GM19239 (cell line): ENCODE data around the gene HSF2BP.
"Not testable (repeated sequence)": the region's sequence is repeated elsewhere in the genome, so short reads cannot be mapped to it uniquely, and the experiment has no call there.

Source experiments
- DNase-seq: peaks from one replicate; pipeline ENCODE4 v3.0.0; 2011; ENCODE audit warnings: low spot score; ENCODE audit not compliant: insufficient read length
- FAIRE-seq: peaks from 2 replicates; lab custom pipeline; 2011; peaks lifted over from hg19 to GRCh38; lab: Jason Lieb, UNC

Gene HSF2BP

GRCh38 chr21:43653626-43654025 is 5.7 kb downstream of the HSF2BP start:
- no peak for FAIRE-seq
- no peak for DNase-seq

DNA sequence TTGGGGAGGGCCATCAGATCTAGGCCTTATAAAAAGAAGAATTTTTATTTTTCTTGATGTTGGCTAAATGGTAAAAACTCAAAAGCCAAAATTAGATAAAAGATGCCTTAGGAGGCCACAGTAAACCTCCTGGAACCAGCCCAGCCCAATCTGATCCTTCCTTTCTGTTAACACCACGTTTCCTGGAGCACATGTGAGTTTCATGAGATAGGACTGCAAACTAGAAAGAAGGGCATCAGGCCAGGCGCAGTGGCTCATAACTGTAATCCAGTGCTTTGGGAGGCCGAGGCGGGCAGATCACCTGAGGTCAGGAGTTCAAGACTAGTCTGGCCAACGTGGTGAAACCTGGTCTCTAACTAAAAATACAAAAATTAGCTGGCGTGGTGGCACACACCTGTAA is 6.7 kb downstream of the HSF2BP start:
- FAIRE-seq (no peak), DNase-seq (no peak)

- DNase-seq, FAIRE-seq: not testable (repeated sequence)
Observed at GRCh38 chr21:43651926-43652325, 7.4 kb downstream of the HSF2BP start.

DNA sequence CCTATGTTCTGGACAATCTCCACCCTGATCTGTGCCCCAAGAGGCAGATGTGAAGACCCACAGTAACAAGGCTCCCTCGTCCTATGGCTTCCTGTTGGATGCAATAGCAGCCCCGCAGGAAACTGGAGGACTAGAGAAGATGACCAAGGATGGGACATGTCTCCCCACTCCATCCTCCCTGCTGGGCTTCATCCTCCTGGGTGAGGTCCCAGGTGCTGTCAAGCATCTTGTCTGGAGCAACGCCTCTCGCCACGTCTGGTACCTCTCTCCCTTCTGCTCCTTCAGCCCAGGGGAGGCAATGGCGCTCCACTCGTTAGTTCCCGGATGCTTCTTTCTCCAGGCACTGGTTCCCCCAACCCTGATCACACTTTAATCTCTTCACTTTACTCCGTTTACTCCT is 11.1 kb downstream of the HSF2BP start:
- no peak for FAIRE-seq
- no peak for DNase-seq

DNA sequence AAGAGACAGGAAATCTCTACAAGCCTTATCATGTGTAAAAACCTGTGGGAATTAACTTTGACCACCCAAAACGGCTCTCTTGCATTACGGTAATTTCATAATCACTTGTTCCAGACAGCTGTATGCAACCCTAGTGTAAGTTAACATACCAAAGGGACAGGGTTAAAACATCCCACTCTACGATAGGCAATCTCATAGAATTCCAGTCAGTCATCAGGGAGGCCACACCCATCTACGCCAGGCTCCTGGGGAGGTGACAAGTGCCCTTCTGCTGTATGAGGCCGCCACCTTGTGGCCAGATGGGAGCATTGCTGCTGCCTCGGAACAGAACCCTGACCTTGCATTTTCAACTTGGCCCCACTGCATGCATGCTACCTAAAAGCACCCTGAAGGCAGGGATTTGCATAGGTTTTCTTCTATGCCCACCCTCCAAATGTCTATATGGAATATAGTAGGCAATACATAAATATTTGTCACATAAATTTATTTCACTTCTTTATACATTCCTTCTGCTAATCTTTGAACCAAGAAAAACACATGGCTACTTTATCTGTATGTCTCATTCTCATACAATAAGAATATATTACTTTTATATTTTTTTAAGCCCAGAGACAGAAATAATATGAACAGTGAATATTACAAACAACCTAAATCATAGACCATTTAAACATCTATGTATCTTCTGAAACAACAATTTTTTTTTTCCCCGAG is 12.6 kb downstream of the HSF2BP start:
- DNase-seq (peak; percentile 71), FAIRE-seq (peak; percentile 99)

DNA sequence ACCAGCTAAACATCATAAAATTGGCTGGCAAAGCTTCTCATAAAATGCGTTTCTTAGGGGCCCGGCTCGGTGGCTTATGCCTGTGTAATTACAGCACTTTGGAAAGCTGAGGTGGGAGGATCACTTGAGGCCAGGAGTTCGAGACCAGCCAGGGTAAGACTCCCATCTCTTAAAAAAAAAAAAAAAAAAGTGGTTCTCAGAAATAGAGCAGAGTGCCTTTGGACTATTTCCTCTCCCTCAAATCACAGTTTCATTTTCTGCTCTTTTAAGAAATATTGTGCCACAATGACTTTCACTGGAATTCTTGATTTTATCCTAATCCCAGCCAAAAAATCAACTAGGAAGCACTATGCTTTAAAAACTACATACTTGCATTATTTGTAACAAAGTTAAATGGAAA is 13.3 kb downstream of the HSF2BP start:
- FAIRE-seq (no peak), DNase-seq (no peak)

GRCh38 chr21:43645136-43645891 is 14.0 kb downstream of the HSF2BP start:
- DNase-seq (no peak), FAIRE-seq (peak; percentile 90)

DNA sequence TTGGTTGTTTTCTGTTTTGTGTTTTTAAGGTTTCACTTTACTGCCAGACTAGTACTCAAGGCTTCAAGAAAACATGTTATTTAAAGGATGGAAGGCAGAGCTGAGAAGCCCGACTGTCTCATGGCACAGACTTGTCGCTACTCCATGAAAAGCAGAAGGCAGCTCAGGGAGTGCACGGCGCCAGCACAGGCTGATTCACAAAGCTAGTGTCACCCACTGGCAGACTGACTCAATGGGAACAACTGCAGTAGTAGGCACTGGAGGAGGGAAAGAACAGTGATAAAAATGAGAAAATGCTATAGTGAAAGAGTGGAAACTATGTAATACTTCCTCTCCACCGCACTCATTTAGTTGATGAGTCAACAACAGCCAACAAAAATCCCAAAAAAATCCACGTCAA is 14.7 kb downstream of the HSF2BP start:
- DNase-seq: no peak
- no peak for FAIRE-seq

DNA sequence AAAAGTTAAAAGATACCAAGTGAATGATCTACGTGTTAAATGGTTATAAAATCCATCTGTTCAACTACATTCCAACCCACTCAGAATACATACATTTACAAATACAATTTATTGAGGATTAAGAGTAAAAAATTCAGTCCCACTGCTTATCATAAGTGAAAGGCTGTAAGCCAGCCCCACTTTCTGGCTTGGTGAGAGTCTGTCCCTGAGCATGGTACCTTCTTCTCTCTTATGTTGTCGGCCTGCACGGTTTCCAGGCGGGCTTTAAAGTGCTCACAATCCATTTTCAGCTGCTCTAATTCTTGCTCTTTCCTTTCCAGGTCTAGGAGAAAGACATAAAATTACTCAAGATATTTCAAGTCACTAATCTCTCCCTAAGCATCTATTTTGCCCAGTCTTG is 15.2 kb downstream of the HSF2BP start:
- FAIRE-seq (no peak), DNase-seq (no peak)

GRCh38 chr21:43643193-43643592 is 16.1 kb downstream of the HSF2BP start:
- DNase-seq (no peak), FAIRE-seq (no peak)

DNA sequence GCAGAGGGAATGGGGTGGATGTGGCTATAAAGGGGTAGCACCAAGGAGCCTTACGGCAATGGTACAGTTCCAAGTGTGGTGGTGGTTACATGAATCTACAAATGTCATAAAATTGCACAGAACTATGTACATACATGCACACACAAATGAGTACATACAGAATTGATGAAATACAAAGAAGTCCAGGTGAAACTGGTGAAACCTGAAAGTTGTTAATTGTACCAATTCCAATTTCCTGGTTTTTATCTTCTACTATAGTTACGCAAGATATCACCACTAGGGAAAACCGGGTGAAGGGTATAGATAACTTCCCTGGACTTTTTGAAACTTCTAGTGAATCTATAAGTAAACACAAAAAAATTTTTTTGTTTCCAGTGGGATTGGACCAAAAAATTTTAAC is 18.9 kb downstream of the HSF2BP start:
- no peak for FAIRE-seq
- no peak for DNase-seq

DNA sequence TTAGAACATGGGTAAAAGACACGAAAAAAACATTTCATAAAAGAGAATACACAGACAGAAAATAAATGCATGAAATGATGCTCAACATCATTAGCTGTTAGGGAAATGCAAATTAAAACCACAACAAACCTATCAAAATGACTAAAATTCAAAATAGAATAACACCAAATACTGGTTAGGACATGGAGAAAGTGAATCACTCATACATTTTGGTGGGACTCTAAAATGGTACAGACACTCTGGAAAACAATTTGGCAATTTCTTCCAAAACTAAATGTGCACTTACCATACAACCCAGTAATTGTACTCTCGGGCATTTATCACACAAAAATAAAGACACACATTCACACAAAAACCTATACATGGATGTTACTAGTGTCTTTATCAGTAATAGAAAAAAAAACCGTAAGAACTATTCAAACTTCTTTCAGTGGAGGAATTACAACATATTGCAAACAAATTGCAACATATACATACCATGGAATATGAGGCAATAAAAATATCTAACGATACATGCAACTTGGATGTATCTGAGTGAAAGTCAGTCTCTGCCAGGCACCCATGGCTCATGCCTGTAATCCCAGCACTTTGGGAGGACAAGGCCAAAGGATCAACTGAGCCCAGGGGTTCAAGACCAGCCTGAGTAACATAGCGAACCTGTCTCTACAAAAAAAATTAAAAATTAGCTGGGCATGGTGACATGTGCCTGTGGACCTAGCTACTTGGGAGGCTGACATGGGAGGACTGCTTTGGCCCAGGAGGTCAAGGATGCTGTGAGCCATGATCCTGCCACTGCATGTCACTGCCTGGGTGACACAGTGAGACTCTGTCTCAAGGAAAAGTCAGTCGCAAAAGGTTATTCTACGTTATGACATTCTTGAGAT is 19.6 kb downstream of the HSF2BP start:
- DNase-seq (no peak), FAIRE-seq (no peak)

- FAIRE-seq (no peak), DNase-seq (no peak)
Observed at GRCh38 chr21:43637530-43638158, 21.6 kb downstream of the HSF2BP start.

DNA sequence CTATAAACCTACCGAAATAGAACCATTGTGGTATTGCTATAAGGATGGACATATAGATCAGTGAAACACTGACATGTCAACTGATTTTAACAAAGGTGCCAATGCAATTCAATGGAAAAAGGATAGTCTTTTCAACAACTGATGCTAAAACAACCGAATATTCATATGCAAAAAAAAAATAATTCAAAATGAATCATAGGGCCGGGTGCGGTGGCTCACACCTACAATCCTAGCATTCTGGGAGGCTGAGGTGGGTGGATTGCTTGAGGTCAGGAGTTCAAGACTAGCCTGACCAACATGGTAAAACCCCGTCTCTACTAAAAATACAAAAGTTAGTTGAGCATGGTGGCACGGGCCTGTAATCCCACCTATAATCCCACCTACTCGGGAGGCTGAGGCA is 23.9 kb downstream of the HSF2BP start:
- DNase-seq: no peak

DNA sequence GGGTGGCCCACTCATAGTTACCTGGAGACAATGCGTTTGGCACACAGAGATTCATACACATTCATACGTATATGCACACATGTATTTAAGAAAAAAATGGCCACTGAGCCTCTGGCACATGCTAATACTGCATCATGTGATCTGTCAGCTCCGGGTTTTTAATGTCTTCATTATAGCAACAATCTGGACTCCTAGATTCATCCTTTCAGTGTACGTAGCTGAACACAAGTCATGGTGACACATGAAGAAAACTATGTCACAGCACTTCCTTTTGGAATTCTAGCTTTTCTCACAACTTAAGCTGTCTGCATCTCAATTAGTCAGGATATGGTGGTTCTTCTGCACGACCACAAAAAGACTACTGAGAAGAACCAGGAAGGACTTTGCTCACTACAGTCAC is 24.7 kb downstream of the HSF2BP start:
- no peak for FAIRE-seq

More for the DNA sequence above, 23.9 kb downstream of the HSF2BP start:
- FAIRE-seq: no peak

DNA sequence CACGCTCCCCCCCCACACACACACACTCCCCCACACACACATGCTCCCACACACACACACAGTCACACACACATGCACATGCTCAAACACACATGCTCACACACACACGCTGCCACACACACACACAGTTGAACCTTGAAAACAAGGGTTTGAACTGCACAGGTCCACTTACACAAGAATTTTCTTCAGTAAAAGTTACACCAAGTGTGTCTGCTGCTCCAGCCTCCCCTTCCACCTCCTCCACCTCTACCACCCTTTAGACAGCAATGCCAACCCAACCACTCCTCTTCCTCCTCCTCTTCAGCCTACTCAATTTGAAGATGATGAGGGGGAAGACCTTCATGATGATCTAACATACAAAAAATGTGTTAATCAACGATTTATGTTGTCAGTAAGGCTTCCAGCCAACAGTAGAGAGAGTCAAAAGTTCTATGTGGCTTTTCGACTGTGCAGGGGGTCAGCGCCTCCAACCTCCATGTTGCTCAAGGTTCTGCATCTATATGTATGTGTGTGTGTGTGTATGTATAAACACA is 26.8 kb downstream of the HSF2BP start:
- FAIRE-seq: no peak
- no peak for DNase-seq

More for the DNA sequence above, 24.7 kb downstream of the HSF2BP start:
- no peak for DNase-seq

DNA sequence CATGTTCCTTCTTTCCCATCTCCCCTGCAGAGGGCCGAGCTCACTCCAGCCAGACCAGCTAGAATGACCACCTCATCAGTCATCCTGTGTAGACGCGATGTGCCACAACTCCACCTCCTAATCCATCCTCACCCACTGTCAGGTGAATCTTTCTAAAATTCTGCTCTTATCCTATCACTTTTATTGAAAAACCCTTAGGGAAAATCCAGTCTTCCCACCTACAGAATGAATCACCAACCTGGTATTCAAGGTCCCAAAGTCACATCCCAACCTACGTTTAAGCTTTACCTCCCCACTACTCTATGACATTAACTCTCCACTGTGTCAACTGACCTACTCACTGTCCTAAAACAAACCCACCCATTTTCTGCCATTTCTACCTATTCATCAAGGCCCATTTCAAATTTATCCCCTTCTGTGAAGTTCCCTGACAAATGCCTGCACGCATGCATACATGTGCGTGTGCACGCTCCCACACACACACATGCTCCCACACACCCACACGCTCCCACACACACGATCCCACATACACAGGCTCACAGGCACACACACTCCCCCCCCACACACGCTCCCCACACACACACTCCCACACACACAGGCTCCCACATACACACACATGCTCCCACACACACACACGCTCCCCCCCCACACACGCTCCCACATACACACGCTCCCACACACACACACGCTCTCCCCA is 27.7 kb downstream of the HSF2BP start:
- DNase-seq: no peak
- no peak for FAIRE-seq

GRCh38 chr21:43627527-43627926 is 31.8 kb downstream of the HSF2BP start:
- FAIRE-seq: no peak
- no peak for DNase-seq

GRCh38 chr21:43626390-43626789 is 32.9 kb downstream of the HSF2BP start:
- FAIRE-seq (no peak), DNase-seq (no peak)
